Raji (cell line): ENCODE measurements around the gene HOXA3.

Experiments
- POLR2A ChIP-seq: IDR thresholded peaks from 2 replicates; pipeline ENCODE4 v1.6.1; 2011; ENCODE audit warnings: low read depth, low read length, control low read depth; ENCODE audit not compliant: insufficient read depth

The HOXA3 gene

GRCh38 chr7:27166531-27167505, 14.4 kb upstream of the HOXA3 start:
- no peak for TF ChIP-seq POLR2A

DNA sequence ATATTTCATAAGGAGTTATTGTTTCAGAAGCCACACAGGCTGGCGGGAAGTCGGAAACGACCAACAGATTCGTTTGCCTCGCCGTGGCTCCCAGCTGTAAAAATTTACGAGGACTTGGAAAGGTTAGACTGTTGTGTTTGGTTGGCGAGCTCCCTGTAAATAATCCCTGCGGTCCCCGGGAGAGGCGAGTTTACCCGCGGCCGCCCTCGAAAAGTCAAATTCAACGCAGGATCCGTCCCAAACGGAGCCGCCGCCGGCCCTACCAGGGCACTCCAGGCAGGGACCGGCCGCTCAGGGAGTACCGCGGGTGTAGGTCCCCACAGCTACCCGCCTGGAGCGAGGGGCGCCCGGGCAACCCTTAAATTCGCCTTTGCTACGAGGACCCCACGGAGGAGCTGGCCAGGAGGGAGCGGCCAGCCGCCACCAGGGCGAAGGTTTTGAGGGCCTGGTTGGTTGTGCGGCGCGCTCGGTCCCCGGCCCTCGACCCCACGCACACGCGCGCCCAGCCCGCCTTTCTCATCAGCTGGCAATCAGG, 13.7 kb upstream of the HOXA3 start:
- TF ChIP-seq POLR2A, result no peak

DNA sequence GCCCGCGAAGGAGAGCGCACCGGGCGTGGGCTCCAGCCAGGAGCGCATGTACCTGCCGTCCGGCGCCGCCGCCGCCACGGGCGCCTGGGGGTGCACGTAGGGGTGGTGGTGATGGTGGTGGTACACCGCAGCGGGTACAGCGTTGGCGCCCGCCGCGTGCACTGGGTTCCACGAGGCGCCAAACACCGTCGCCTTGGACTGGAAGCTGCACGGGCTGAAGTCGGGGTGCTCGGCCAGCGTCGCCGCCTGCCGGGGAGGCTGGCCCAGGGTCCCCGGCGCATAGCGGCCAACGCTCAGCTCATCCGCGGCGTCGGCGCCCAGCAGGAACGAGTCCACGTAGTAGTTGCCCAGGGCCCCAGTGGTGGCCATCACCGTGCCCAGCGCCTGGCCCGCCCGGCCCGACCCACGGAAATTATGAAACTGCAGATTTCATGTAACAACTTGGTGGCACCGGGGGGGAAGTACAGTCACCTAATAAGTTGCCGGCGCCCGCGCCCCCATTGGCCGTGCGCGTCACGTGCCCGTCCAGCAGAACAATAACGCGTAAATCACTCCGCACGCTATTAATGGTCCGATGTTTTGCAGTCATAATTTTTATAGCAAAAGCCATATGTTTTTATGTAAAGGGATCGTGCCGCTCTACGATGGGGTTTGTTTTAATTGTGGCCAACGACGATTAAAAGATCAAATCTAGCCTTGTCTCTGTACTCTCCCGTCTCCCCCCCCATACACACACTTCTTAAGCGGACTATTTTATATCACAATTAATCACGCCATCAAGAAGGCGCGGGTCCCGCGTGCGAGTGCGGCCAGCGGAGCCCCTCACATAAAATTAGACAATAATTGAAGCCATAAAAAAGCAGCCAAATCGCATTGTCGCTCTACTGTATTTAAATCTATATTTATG, 13.0 kb upstream of the HOXA3 start, which contains the start of gene HOXA9:
Gene HOXA9, minus strand, starts transcription at position 449 of the 907 bp plus-strand sequence. Its CDS starts 80 bp downstream, at position 369.
- TF ChIP-seq POLR2A, result no peak

GRCh38 chr7:27164367-27165088, 12.1 kb upstream of the HOXA3 start:
- no peak for TF ChIP-seq POLR2A

DNA sequence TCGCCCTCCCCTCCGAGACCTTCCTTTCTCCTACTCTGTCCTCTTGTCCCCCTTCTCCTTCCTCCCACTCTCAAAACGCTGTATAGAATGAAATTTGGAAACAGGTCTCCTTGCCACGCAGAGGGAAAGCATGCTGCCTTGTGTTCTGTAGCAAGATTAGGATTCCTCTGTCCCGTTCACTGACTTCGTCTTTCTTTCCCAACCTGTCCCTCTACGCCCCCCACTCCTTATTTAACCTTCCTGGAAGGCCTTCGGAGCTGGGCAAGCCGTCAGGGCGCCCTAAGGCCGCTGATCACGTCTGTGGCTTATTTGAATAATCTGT, 11.6 kb upstream of the HOXA3 start:
- no peak for TF ChIP-seq POLR2A

- TF ChIP-seq POLR2A, result no peak
Measured at GRCh38 chr7:27163288-27164044, 11.1 kb upstream of the HOXA3 start.

DNA sequence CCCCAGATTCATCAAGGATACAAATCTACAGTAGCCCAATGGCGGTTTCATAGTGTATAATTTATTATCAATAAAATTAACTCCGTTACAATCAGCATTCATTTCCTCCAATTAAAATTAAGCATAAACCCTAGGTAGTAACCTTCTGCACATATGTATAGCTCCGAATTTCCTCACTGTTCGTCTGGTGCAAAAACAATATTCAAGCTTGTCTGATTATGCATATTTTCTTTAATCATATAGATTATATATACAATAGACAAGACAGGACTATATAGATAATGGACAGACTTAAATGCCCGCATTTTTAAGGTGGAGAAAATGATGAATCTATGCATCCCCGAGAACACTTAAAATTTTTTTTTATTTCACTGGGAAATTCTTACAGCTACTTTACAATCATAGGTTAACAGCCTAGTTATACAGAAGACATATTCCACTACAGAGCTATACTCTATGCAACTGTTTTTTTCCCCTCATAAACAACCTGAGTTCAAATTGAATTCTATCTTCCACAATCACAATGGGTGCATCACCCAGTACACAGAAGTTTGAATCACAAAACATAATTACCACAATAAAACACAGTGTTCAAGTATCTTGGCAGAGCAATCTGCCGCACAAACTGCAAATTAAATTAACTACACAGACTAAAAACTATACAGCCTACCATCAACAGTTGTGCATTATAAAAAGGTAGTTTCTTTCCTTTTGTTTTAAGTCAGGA, 10.3 kb upstream of the HOXA3 start:
- no peak for TF ChIP-seq POLR2A

- TF ChIP-seq POLR2A, result no peak
Measured at GRCh38 chr7:27161721-27162560, 9.6 kb upstream of the HOXA3 start.

DNA sequence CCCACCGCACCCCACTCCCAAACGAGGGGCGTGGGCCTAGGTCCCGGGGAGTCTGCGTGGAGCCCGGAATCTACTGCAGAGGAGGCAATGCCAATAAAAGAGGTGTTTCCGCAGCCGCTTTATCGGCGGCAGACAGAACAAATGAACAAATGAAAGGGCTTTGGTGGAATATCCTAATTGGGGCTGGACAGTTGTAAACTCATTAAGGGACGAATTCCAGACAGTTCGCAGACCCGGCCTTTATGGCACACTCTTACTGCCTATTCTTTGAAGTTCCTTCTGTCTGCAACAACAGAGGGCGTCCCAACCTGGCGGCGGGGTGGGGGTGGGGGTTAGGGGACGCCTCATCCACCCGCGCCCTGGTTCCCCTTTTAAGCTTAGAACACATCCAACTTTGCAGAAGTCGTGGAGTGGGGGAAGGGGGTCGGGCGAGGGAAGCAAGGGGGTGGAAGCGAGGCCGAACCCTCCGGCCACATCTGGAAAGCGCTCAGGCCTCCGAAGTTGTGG, 8.9 kb upstream of the HOXA3 start:
- TF ChIP-seq POLR2A, result no peak

- no peak for TF ChIP-seq POLR2A
Measured at GRCh38 chr7:27160546-27161213, 8.3 kb upstream of the HOXA3 start.

GRCh38 chr7:27160145-27160545, 7.8 kb upstream of the HOXA3 start:
- TF ChIP-seq POLR2A, result no peak
